IMR-90 (cell line): ENCODE results near the gene ASB17. TPM values are rescaled to one million over a fixed set of nuclear protein-coding genes. Genes with fewer than 3 reads are reported as not detected.

Experiments
- ATAC-seq: fragments of 200-7000 bp; cut with Tn5 transposase; 2 replicates; pipeline ENCODE4 v1.9.1; 2020; ENCODE audit warnings: low read depth, mild to moderate bottlenecking, moderate library complexity
- BruUV-seq: library from RNA; stranded (reverse); fragments of 400-500 nt; replicated peaks from 2 replicates; lab custom pipeline; 2021; lab: Mats Ljungman, UMichigan
- CTCF ChIA-PET: fragments of 300-600 bp; formaldehyde crosslinking; extraction: SDS; loops from one replicate; lab custom pipeline; 2021; ENCODE audit warnings: antibody characterized with exemption; lab: Yijun Ruan, JAX
- POLR2A ChIA-PET: fragments of 300-600 bp; sonication (Branson Sonifier 250); formaldehyde crosslinking; loops from one replicate; lab custom pipeline; 2022; ENCODE audit warnings: antibody characterized with exemption; ENCODE audit not compliant: unreplicated experiment; lab: Charles Lee
- DNase-seq: peaks from one replicate; pipeline ENCODE4 v3.0.0; 2013
- H2AFZ ChIP-seq: replicated peaks from 2 replicates; pipeline ENCODE3; 2013; ENCODE audit warnings: low read length, mild to moderate bottlenecking; ENCODE audit not compliant: poor library complexity
- H2AK5ac ChIP-seq: 2 replicates; pipeline ENCODE4 v1.6.1; 2013; ENCODE audit warnings: low read depth, low read length, inconsistent platforms
- H2AK9ac ChIP-seq: replicated peaks from 2 replicates; pipeline ENCODE3; 2013; ENCODE audit warnings: mild to moderate bottlenecking, low read depth, low read length, moderate library complexity; ENCODE audit not compliant: poor library complexity
- H2BK120ac ChIP-seq: 2 replicates; pipeline ENCODE4 v1.6.1; 2013; ENCODE audit warnings: low read depth, low read length, inconsistent platforms
- H2BK15ac ChIP-seq: 3 replicates; pipeline ENCODE4 v1.6.1; 2013; ENCODE audit warnings: low read depth, low read length, inconsistent platforms
- H2BK20ac ChIP-seq: 2 replicates; pipeline ENCODE4 v1.6.1; 2013; ENCODE audit warnings: low read depth, mild to moderate bottlenecking, inconsistent platforms, low read length, moderate library complexity
- H2BK5ac ChIP-seq: 2 replicates; pipeline ENCODE4 v1.6.1; 2013; ENCODE audit warnings: mild to moderate bottlenecking, low read depth, low read length, inconsistent platforms; ENCODE audit not compliant: poor library complexity, severe bottlenecking
- H3K14ac ChIP-seq: replicated peaks from 2 replicates; pipeline ENCODE4 v1.6.1; 2013; ENCODE audit warnings: low read depth, low read length, inconsistent platforms
- H3K18ac ChIP-seq: 2 replicates; pipeline ENCODE4 v1.6.1; 2013; ENCODE audit warnings: low read depth, low read length, control low read depth
- H3K23ac ChIP-seq: 2 replicates; pipeline ENCODE4 v1.6.1; 2013; ENCODE audit warnings: low read depth, low read length, inconsistent platforms
- H3K27ac ChIP-seq: 2 replicates; pipeline ENCODE4 v1.5.1; 2013; ENCODE audit warnings: mild to moderate bottlenecking, control low read depth, low read length; ENCODE audit not compliant: insufficient read depth
- H3K27me3 ChIP-seq: 2 replicates; pipeline ENCODE4 v1.6.1; 2013; ENCODE audit warnings: low read length; ENCODE audit not compliant: control insufficient read depth, insufficient read depth
- H3K36me3 ChIP-seq: 2 replicates; pipeline ENCODE4 v1.6.1; 2013; ENCODE audit warnings: low read length, mixed read lengths; ENCODE audit not compliant: control insufficient read depth, insufficient read depth
- H3K4ac ChIP-seq: 2 replicates; pipeline ENCODE4 v1.6.1; 2013; ENCODE audit warnings: low read depth, low read length, inconsistent platforms
- H3K4me1 ChIP-seq: 2 replicates; pipeline ENCODE4 v1.6.1; 2013; ENCODE audit warnings: low read length, mixed read lengths; ENCODE audit not compliant: control insufficient read depth, insufficient read depth
- H3K4me2 ChIP-seq: 2 replicates; pipeline ENCODE4 v1.6.1; 2013; ENCODE audit warnings: low read depth, mild to moderate bottlenecking, control low read depth, low read length, moderate library complexity
- H3K4me3 ChIP-seq: 2 replicates; pipeline ENCODE4 v1.5.1; 2013; ENCODE audit warnings: low read depth, mild to moderate bottlenecking, control low read depth, low read length, moderate library complexity; ENCODE audit not compliant: insufficient read depth
- H3K56ac ChIP-seq: 2 replicates; pipeline ENCODE4 v1.6.1; 2013; ENCODE audit warnings: low read length, inconsistent platforms; ENCODE audit not compliant: insufficient read depth; ENCODE audit errors: extremely low read depth
- H3K79me1 ChIP-seq, 2 experiments: 2 replicates each; pipeline ENCODE4 v1.6.1; 2013; ENCODE audit warnings: low read length in 2 of 2, inconsistent platforms in 1 of 2, low read depth in 1 of 2
- H3K9ac ChIP-seq: 2 replicates; pipeline ENCODE4 v1.6.1; 2013; ENCODE audit warnings: low read depth, low read length, control low read depth
- H3K9me1 ChIP-seq: 2 replicates; pipeline ENCODE4 v1.6.1; 2013; ENCODE audit warnings: low read length, inconsistent platforms; ENCODE audit not compliant: insufficient read depth
- H3K9me3 ChIP-seq: 2 replicates; pipeline ENCODE4 v1.6.1; 2013; ENCODE audit warnings: low read length; ENCODE audit not compliant: control insufficient read depth, insufficient read depth
- H4K20me1 ChIP-seq: 2 replicates; pipeline ENCODE4 v1.6.1; 2013; ENCODE audit warnings: low read length, inconsistent platforms; ENCODE audit not compliant: insufficient read depth
- H4K5ac ChIP-seq: 2 replicates; pipeline ENCODE4 v1.6.1; 2013; ENCODE audit warnings: mild to moderate bottlenecking, low read depth, low read length, control low read depth
- H4K8ac ChIP-seq, 2 experiments: 2 replicates each; pipeline ENCODE4 v1.6.1; 2013; ENCODE audit warnings: low read depth in 2 of 2, low read length in 2 of 2, control low read depth in 1 of 2, inconsistent platforms in 1 of 2
- H4K91ac ChIP-seq: 2 replicates; pipeline ENCODE4 v1.6.1; 2013; ENCODE audit warnings: low read depth, low read length, inconsistent platforms; ENCODE audit not compliant: insufficient read depth
- FOS ChIP-seq: fragments of 150-350 bp; IDR thresholded peaks from 2 replicates; pipeline ENCODE4 v1.6.1; 2016; ENCODE audit warnings: low read depth, low read length
- RFX5 ChIP-seq: IDR thresholded peaks from 2 replicates; pipeline ENCODE4 v1.8.0; 2012; ENCODE audit warnings: low read depth, mild to moderate bottlenecking, low read length, moderate library complexity
- WGBS, 2 experiments: methylation state at CpG; one replicate each; pipeline versions ENCODE4 v1.1.5 to v1.1.7; 2013; ENCODE audit warnings: missing lambda C conversion rate in 2 of 2; ENCODE audit not compliant: insufficient read length in 1 of 2; ENCODE audit errors: extremely low coverage in 2 of 2; 5-methylcytosine and 5-hydroxymethylcytosine counted together
- dilution Hi-C: fragments of 300-500 bp; cut with HindIII; formaldehyde crosslinking; loops from one replicate; pipeline ENCODE4 v1.14.3; 2018; ENCODE audit warnings: low sequenced_read_pairs; ENCODE audit not compliant: unreplicated experiment
- in situ Hi-C: fragments of 300-500 bp; cut with MboI; formaldehyde crosslinking; loops from 3 replicates; pipeline ENCODE4 v1.14.3; 2019; ENCODE audit warnings: low sequenced_read_pairs, inconsistent platforms, mixed read lengths
- intact Hi-C: fragments of 100-400 bp; cut with micrococcal nuclease; formaldehyde crosslinking; loops from 2 replicates; pipeline ENCODE4 v1.10.0; 2022
- polyA plus RNA-seq, 3 experiments: library from polyadenylated mRNA; depleted of rRNA; stranded (reverse); fragments of >200 nt; gene quantifications; 2 replicates each; pipeline ENCODE4 v1.2.3, GENCODE V29; 2012; ENCODE audit warnings: low replicate concordance in 1 of 3
- total RNA-seq: library from RNA; depleted of rRNA; stranded (reverse); fragments of >200 nt; gene quantifications from 2 replicates; pipeline ENCODE4 v1.2.3, GENCODE V29; 2012
- TF ChIP-seq, protein P1 (sequence below): fragments of 150-350 bp; IDR thresholded peaks from 2 replicates; pipeline ENCODE4 v1.6.1; 2016; ENCODE audit warnings: low read depth, mild to moderate bottlenecking, low read length, moderate library complexity, borderline replicate concordance
- TF ChIP-seq, protein P2 (sequence below): fragments of 150-350 bp; IDR thresholded peaks from 2 replicates; pipeline ENCODE4 v1.6.1; 2017; ENCODE audit warnings: mild to moderate bottlenecking, antibody characterized with exemption, low read length, low read depth

Gene ASB17
- total and polyA plus RNA-seq, 2 of the 4 experiments (the other 2 are of a cell fraction): not detected

DNA sequence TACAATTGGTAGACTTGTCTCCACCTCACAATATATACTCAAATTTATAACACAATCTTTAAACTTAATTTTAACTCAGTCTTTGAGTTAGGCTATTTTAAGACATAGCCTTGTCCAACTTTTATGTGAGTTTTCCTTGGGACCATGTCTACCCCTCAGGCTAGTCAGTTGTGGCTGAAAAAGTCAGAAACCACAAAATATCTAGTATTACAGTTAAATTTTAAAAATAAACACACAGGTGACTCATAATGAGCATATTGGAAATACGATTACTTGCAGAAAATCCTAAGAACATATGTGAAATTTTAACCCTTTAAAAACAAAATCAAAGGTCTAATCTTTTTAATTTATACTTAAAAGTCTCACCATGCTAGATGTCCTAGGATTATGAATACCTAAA lies 4.8 kb upstream of the ASB17 start:
- Histone ChIP-seq H3K4ac (no peak overlapping the region), H3K14ac (no peak overlapping the region), H3K36me3 (no peaks in the 10 kb centered on the region), H3K9me1 (no peaks in the 10 kb centered on the region), H2BK120ac (no peak overlapping the region), H3K4me1 (no peaks in the 10 kb centered on the region), H3K23ac (no peak overlapping the region), H4K8ac (no peak overlapping the region), H3K4me3 (no peak overlapping the region), H3K27ac (no peak overlapping the region), H3K79me1 (no peaks in the 10 kb centered on the region), H4K5ac (no peak overlapping the region), H4K91ac (no peak overlapping the region), H2AK9ac (no peak overlapping the region), H2AFZ (no peak overlapping the region), H2AK5ac (no peak overlapping the region), H2BK15ac (no peak overlapping the region), H2BK20ac (no peak overlapping the region), H3K9me3 (no peaks in the 10 kb centered on the region), H3K4me2 (no peak overlapping the region), H3K27me3 (no peaks in the 10 kb centered on the region), H2BK5ac (no peak overlapping the region), H3K56ac (no peak overlapping the region), H3K9ac (no peak overlapping the region), H4K20me1 (no peaks in the 10 kb centered on the region), H3K18ac (no peak overlapping the region)
- dilution Hi-C loops (no loop called here), in situ Hi-C loops (no loop called here), intact Hi-C loops (no loop called here)
- TF ChIP-seq RFX5 (no peak), FOS (peak; percentile 22; the same call in 1 of the 2 replicates)
- TF ChIP-seq, protein P1, sequence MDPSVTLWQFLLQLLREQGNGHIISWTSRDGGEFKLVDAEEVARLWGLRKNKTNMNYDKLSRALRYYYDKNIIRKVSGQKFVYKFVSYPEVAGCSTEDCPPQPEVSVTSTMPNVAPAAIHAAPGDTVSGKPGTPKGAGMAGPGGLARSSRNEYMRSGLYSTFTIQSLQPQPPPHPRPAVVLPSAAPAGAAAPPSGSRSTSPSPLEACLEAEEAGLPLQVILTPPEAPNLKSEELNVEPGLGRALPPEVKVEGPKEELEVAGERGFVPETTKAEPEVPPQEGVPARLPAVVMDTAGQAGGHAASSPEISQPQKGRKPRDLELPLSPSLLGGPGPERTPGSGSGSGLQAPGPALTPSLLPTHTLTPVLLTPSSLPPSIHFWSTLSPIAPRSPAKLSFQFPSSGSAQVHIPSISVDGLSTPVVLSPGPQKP: no peak
- TF ChIP-seq, protein P2, sequence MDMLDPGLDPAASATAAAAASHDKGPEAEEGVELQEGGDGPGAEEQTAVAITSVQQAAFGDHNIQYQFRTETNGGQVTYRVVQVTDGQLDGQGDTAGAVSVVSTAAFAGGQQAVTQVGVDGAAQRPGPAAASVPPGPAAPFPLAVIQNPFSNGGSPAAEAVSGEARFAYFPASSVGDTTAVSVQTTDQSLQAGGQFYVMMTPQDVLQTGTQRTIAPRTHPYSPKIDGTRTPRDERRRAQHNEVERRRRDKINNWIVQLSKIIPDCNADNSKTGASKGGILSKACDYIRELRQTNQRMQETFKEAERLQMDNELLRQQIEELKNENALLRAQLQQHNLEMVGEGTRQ: no peak
- CTCF ChIA-PET: interaction anchor here (1.4 kb wide), 1 partner anchor 13 kb away, joined by 4 read pairs; no protein-coding TSS in a partner anchor
- peak; percentile 73 for DNase-seq
- peak; percentile 53; the same call in 1 of the 2 replicates for ATAC-seq
- POLR2A ChIA-PET: no interaction called here
- no TSS peak for BruUV-seq
- no CpG with 5 or more reads among the region's 1 CpG for whole genome bisulfite sequencing, 2 experiments
